HepG2 (cell line): ENCODE results near the gene BTBD1. TPM values are rescaled to one million over a fixed set of nuclear protein-coding genes. Genes with fewer than 3 reads are reported as not detected.

Experiments
- ATAC-seq: fragments of 200-7000 bp; cut with Tn5 transposase; 3 replicates; pipeline ENCODE4 v1.9.1; 2020; ENCODE audit warnings: mild to moderate bottlenecking, moderate library complexity
- BruUV-seq: library from RNA; stranded (reverse); fragments of 400-500 nt; replicated peaks from 2 replicates; lab custom pipeline; 2021; lab: Mats Ljungman, UMichigan
- CTCF ChIA-PET: fragments of 300-600 bp; formaldehyde crosslinking; extraction: SDS; loops from one replicate; lab custom pipeline; 2021; ENCODE audit warnings: low total read pairs, inconsistent platforms, low intra/inter-chr PET ratio; lab: Yijun Ruan, JAX
- POLR2A ChIA-PET: fragments of 350-600 bp; sonication (Branson Sonifier 250); formaldehyde crosslinking; loops from one replicate; lab custom pipeline; 2020; ENCODE audit warnings: antibody characterized with exemption, inconsistent platforms; lab: Yijun Ruan, JAX
- DNase-seq: peaks from one replicate; pipeline ENCODE4 v3.0.0-alpha.2; 2015; ENCODE audit warnings: low spot score
- FAIRE-seq: peaks from 3 replicates; lab custom pipeline; 2011; peaks lifted over from hg19 to GRCh38; lab: Jason Lieb, UNC
- H2AFZ ChIP-seq: one replicate; pipeline ENCODE4 v1.6.1; 2011; ENCODE audit warnings: low read length, inconsistent platforms
- H3K27ac ChIP-seq: fragments of 300-600 bp; 3 replicates; pipeline ENCODE4 v1.8.0; 2011; ENCODE audit warnings: mixed run types, mild to moderate bottlenecking, mixed read lengths, low read length, inconsistent platforms; ENCODE audit not compliant: insufficient read depth; ENCODE audit errors: extremely low read length
- H3K27me3 ChIP-seq, 2 experiments: fragments of 200-600 bp in 1 of 2; 2 replicates in 1 of 2; 3 replicates in 1 of 2; pipeline versions ENCODE4 v1.6.0 to v1.8.0; 2011; ENCODE audit warnings: low read length in 2 of 2, mild to moderate bottlenecking in 2 of 2, moderate library complexity in 2 of 2, inconsistent platforms in 1 of 2; ENCODE audit not compliant: insufficient read depth in 2 of 2, control insufficient read depth in 1 of 2
- H3K36me3 ChIP-seq, 2 experiments: fragments of 200-600 bp in 1 of 2; replicated peaks in 1 of 2; 2 replicates in 1 of 2; 3 replicates in 1 of 2; pipeline versions ENCODE4 v1.5.1 to v1.8.0; 2011; ENCODE audit warnings: low read length in 2 of 2, inconsistent platforms in 1 of 2; ENCODE audit not compliant: insufficient read depth in 2 of 2, control insufficient read depth in 1 of 2
- H3K4me1 ChIP-seq: 2 replicates; pipeline ENCODE4 v1.5.1; 2012; ENCODE audit warnings: low read length, inconsistent platforms; ENCODE audit not compliant: insufficient read depth
- H3K4me2 ChIP-seq: 2 replicates; pipeline ENCODE4 v1.6.0; 2011; ENCODE audit warnings: low read depth, low read length, inconsistent platforms
- H3K4me3 ChIP-seq, 3 experiments: fragments of 200-600 bp in 1 of 3; sonication (generic), shearing (Covaris generic) in 1 of 3; replicated peaks in 1 of 3; 2 replicates each; pipeline ENCODE4 v1.5.1; 2011 to 2016; ENCODE audit warnings: low read length in 3 of 3, inconsistent platforms in 2 of 3, low read depth in 2 of 3, mild to moderate bottlenecking in 2 of 3, control low read depth in 1 of 3, mixed read lengths in 1 of 3; ENCODE audit not compliant: insufficient read depth in 1 of 3
- H3K79me2 ChIP-seq: one replicate; pipeline ENCODE4 v1.6.1; 2011; ENCODE audit warnings: low read length, inconsistent platforms; ENCODE audit not compliant: insufficient read depth
- H3K9ac ChIP-seq: 2 replicates; pipeline ENCODE4 v1.6.0; 2011; ENCODE audit warnings: mild to moderate bottlenecking, low read depth, low read length, inconsistent platforms; ENCODE audit not compliant: insufficient read depth
- H3K9me3 ChIP-seq: 2 replicates; pipeline ENCODE4 v1.5.1; 2012; ENCODE audit warnings: mild to moderate bottlenecking, low read length
- H4K20me1 ChIP-seq: 2 replicates; pipeline ENCODE4 v1.6.0; 2011; ENCODE audit warnings: inconsistent platforms, mild to moderate bottlenecking, low read length, moderate library complexity; ENCODE audit not compliant: insufficient read depth
- GPN1 ChIP-seq: sonication (generic); formaldehyde crosslinking; IDR thresholded peaks from 2 replicates; pipeline ENCODE4 v1.5.1; 2020; ENCODE audit warnings: missing genetic modification reagents, borderline replicate concordance
- HDAC1 ChIP-seq: sonication (generic); formaldehyde crosslinking; IDR thresholded peaks from 2 replicates; pipeline ENCODE4 v1.5.1; 2020; ENCODE audit warnings: mild to moderate bottlenecking, missing genetic modification reagents
- JUNB ChIP-seq: sonication (generic); formaldehyde crosslinking; IDR thresholded peaks from 2 replicates; pipeline ENCODE4 v1.8.0; 2022; ENCODE audit warnings: missing genetic modification reagents, mild to moderate bottlenecking, borderline replicate concordance
- KDM5A ChIP-seq: fragments of 200-600 bp; sonication (generic); IDR thresholded peaks from 2 replicates; pipeline ENCODE4 v1.7.0; 2018; ENCODE audit warnings: antibody characterized with exemption, mild to moderate bottlenecking, low read length, borderline replicate concordance
- RCOR2 ChIP-seq: IDR thresholded peaks from 2 replicates; pipeline ENCODE4 v1.6.1; 2016; ENCODE audit warnings: missing biosample characterization, missing genetic modification reagents
- SKIL ChIP-seq: sonication (generic); formaldehyde crosslinking; IDR thresholded peaks from 2 replicates; pipeline ENCODE4 v1.8.0; 2022; ENCODE audit warnings: missing genetic modification reagents, mild to moderate bottlenecking, moderate library complexity, borderline replicate concordance
- TBP ChIP-seq: sonication (generic); formaldehyde crosslinking; IDR thresholded peaks from 2 replicates; pipeline ENCODE4 v1.5.0; 2020; ENCODE audit warnings: missing genetic modification reagents
- USF2 ChIP-seq, 2 experiments: sonication (generic) in 1 of 2; formaldehyde crosslinking in 1 of 2; IDR thresholded peaks; 2 replicates each; pipeline versions ENCODE4 v1.5.1 to v1.6.1; 2011 to 2020; ENCODE audit warnings: borderline replicate concordance in 1 of 2, low read depth in 1 of 2, low read length in 1 of 2, mild to moderate bottlenecking in 1 of 2, missing genetic modification reagents in 1 of 2, moderate library complexity in 1 of 2
- YEATS4 ChIP-seq: sonication (generic); formaldehyde crosslinking; IDR thresholded peaks from 2 replicates; pipeline ENCODE4 v1.4.0; 2020; ENCODE audit warnings: missing genetic modification reagents, borderline replicate concordance
- ZC3H4 ChIP-seq: sonication (generic); formaldehyde crosslinking; IDR thresholded peaks from 2 replicates; pipeline ENCODE4 v1.4.0; 2020; ENCODE audit warnings: missing genetic modification reagents, borderline replicate concordance
- ZFP1 ChIP-seq: IDR thresholded peaks from 2 replicates; pipeline ENCODE4 v1.6.1; 2016
- ZFP91 ChIP-seq: sonication (generic); formaldehyde crosslinking; IDR thresholded peaks from 2 replicates; pipeline ENCODE4 v1.9.0; 2022; ENCODE audit warnings: missing genetic modification reagents, mild to moderate bottlenecking, borderline replicate concordance
- ZNF256 ChIP-seq: sonication (generic); formaldehyde crosslinking; conservative IDR thresholded peaks from 2 replicates; pipeline ENCODE4 v1.4.0; 2020; ENCODE audit warnings: missing genetic modification reagents
- ZNF468 ChIP-seq: sonication (generic); formaldehyde crosslinking; IDR thresholded peaks from 2 replicates; pipeline ENCODE4 v1.8.0; 2022; ENCODE audit warnings: mild to moderate bottlenecking, moderate library complexity, missing genetic modification reagents
- ZNF580 ChIP-seq: IDR thresholded peaks from 2 replicates; pipeline ENCODE4 v1.6.1; 2016; ENCODE audit warnings: low read depth, borderline replicate concordance
- WGBS: methylation state at CpG from one replicate; pipeline ENCODE4 v1.1.6; 2017; ENCODE audit warnings: low lambda C conversion rate; 5-methylcytosine and 5-hydroxymethylcytosine counted together
- in situ Hi-C: cut with HindIII; loops from 2 replicates; pipeline ENCODE4 v1.10.0; 2017; ENCODE audit warnings: low pct_unique_long_range_greater_than_20kb; ENCODE audit not compliant: extremely low pct_ligation_motif_present
- intact Hi-C: fragments of 100-400 bp; cut with micrococcal nuclease; formaldehyde crosslinking; loops from one replicate; pipeline ENCODE4 v1.10.0; 2022; ENCODE audit not compliant: unreplicated experiment
- polyA plus RNA-seq, 8 experiments: library from polyadenylated mRNA; depleted of rRNA in 3 of 8; stranded (reverse) in 7 of 8; unstranded in 1 of 8; fragments of >200 nt; fragmentation: Illumina TruSeq in 4 of 8; extraction: Trizol in 4 of 8; gene quantifications; 2 replicates each; pipeline versions ENCODE4 v1.2.1 to v1.2.3, GENCODE V29; 2011 to 2016; ENCODE audit warnings: low read depth in 4 of 8, missing spikeins in 1 of 8, mixed read lengths in 1 of 8; ENCODE audit not compliant: insufficient read depth in 1 of 8
- total RNA-seq, 5 experiments: library from RNA; depleted of rRNA; stranded (reverse); fragments of >200 nt; fragmentation: Illumina TruSeq; extraction: Trizol; gene quantifications; 2 replicates each; pipeline ENCODE4 v1.2.3, GENCODE V29; 2016; ENCODE audit warnings: low read depth in 1 of 5

BTBD1 gene
- total and polyA plus RNA-seq, 2 of the 13 experiments (the other 11 are each of a cell fraction or from before 2014, with no cell fraction given) = 32.1 to 53.9 TPM

- TF ChIP-seq GPN1 (no peak), ZNF468 (no peak), ZFP1 (no peak), ZC3H4 (no peak), ZNF256 (CRISPR knock-in tag) (0 out of 2 replicates have a peak, but pooled peaks have one; percentile 22), HDAC1 (CRISPR knock-in tag) (no peak)
- TF ChIP-seq, all 625 proteins: peak for 4
Measured at GRCh38 chr15:82986442-82986780, 80.6 kb downstream of the BTBD1 start (continued).

- peak within 1 kb of the TSS; percentile 75 for H3K27ac ChIP-seq
- H3K27me3 ChIP-seq = no peaks in the 10 kb centered on the region; a peak in 1 of 5 replicates
- H3K4me2 ChIP-seq = peak within 1 kb of the TSS; percentile 86
- WGBS = 13% methylated on average over 15 of the region's 45 CpGs
- H4K20me1 ChIP-seq = no peaks in the 10 kb centered on the region
- BruUV-seq = TSS peak; percentile 73
- H2AFZ ChIP-seq = peak within 1 kb of the TSS; percentile 97
- H3K36me3 ChIP-seq = peaks cover 0 to 12% of the 10 kb centered on the region in 2 experiments; a peak in 1 of 5 replicates
- ChIA-PET POLR2A (interaction anchor here (0.6 to 2.1 kb wide), 17 partner anchors 9 to 236 kb away, joined by 3 to 21 read pairs (median 3); partner anchors contain the start of genes BTBD1 and C15orf40), CTCF (no interaction called here)
- H3K4me1 ChIP-seq = peaks cover 30% of the 10 kb centered on the region
- H3K9me3 ChIP-seq = no peaks in the 10 kb centered on the region
- intact Hi-C loops (loop anchor here (5.0 kb wide), 1 partner anchor 129 kb away; no protein-coding TSS in a partner anchor), in situ Hi-C loops (loop anchor here (10.0 kb wide), 1 partner anchor 131 kb away; no protein-coding TSS in a partner anchor)
- peak within 1 kb of the TSS; percentile 73 to 94 (median 88) for H3K4me3 ChIP-seq
- peak; percentile 99 for FAIRE-seq
- H3K79me2 ChIP-seq = peaks cover 16% of the 10 kb centered on the region
- peak; percentile 96 for DNase-seq
- ATAC-seq = peak; percentile 98
- H3K9ac ChIP-seq = peak within 1 kb of the TSS; percentile 94
- TF ChIP-seq SKIL (CRISPR knock-in tag) (peak; percentile 53), JUNB (peak; percentile 81), TBP (CRISPR knock-in tag) (no peak), ZNF580 (CRISPR knock-in tag) (peak; percentile 86; the same call in 1 of the 2 replicates), USF2 (IDR thresholded peaks at IDR 0.05; ENCODE audit: low read depth, low read length) (no peak; the same call in 1 of the 2 replicates), USF2 (CRISPR knock-in tag; IDR thresholded peaks at IDR 0.05; ENCODE audit: borderline replicate concordance) (peak; percentile 55; the same call in 1 of the 2 replicates), RCOR2 (CRISPR knock-in tag) (no peak), YEATS4 (CRISPR knock-in tag) (peak; percentile 82), ZFP91 (CRISPR knock-in tag) (peak; percentile 84; the same call in 1 of the 2 replicates), KDM5A (peak; percentile 81)
Measured at GRCh38 chr15:82985688-82986441, 81.2 kb downstream of the BTBD1 start, which contains the start of gene RAMAC. Gene RAMAC (plus strand): TSS chr15:82986210. CDS start chr15:82989019, 2,809 bp downstream.
